ENCODE data around the gene CCL14. TPM values are rescaled to one million over a fixed set of nuclear protein-coding genes. Genes with fewer than 3 reads are reported as not detected.

Gene CCL14
- polyA plus RNA-seq, 4 donors = 5.4 to 61.9 (median 6.3) TPM

Other genes starting within 250 kb of the CCL14 start
- under 1 TPM in 2 of 4 donors, not detected in 2; 0.03 TPM for gene GAS2L2, start 233.5 kb downstream of the CCL14 start, polyA plus RNA-seq
- gene C17orf50, start 225.8 kb downstream of the CCL14 start, polyA plus RNA-seq = under 1 TPM in 1 of 4 donors, not detected in 3; 0.15 TPM
- gene MMP28, start 191.1 kb downstream of the CCL14 start, polyA plus RNA-seq = 10 to 100 TPM in 3 of 4 donors, 1 to 10 TPM in 1; 3.0 to 30.5 (median 24.0) TPM
- gene TAF15, start 177.2 kb downstream of the CCL14 start, polyA plus RNA-seq = 100 to 1,000 TPM in 3 of 4 donors, 10 to 100 TPM in 1; 70.3 to 166 (median 123) TPM
- gene HEATR9, start 117.8 kb downstream of the CCL14 start, polyA plus RNA-seq = under 1 TPM in 1 of 4 donors, not detected in 3; 0.01 TPM
- 10 to 100 TPM in 1 of 4 donors, 1 to 10 TPM in 3; 4.0 to 44.0 (median 6.3) TPM for gene CCL5, start 106.4 kb downstream of the CCL14 start, polyA plus RNA-seq
- 1 to 10 TPM in 3 of 4 donors, not detected in 1; 1.9 to 4.5 (median 4.5) TPM for gene RDM1, start 56.0 kb downstream of the CCL14 start, polyA plus RNA-seq
- gene LYZL6, start 43.0 kb downstream of the CCL14 start, polyA plus RNA-seq = under 1 TPM in 1 of 4 donors, not detected in 3; 0.04 TPM
- gene CCL16, start 5.2 kb downstream of the CCL14 start, polyA plus RNA-seq = under 1 TPM in 2 of 4 donors, not detected in 2; 0.19 to 0.21 TPM
- 10 to 100 TPM; 22.6 to 72.7 (median 53.2) TPM for gene CCL15, start 14.8 kb upstream of the CCL14 start, polyA plus RNA-seq
- 10 to 100 TPM in 1 of 4 donors, 1 to 10 TPM in 2, not detected in 1; 1.6 to 22.9 (median 1.9) TPM for gene CCL23, start 31.2 kb upstream of the CCL14 start, polyA plus RNA-seq
- 10 to 100 TPM in 1 of 4 donors, 1 to 10 TPM in 1, under 1 TPM in 2; 0.24 to 17.9 (median 1.0) TPM for gene CCL18, start 77.5 kb upstream of the CCL14 start, polyA plus RNA-seq
- gene CCL3, start 103.4 kb upstream of the CCL14 start, polyA plus RNA-seq = 1 to 10 TPM; 1.8 to 4.9 (median 3.3) TPM
- 1 to 10 TPM; 2.7 to 6.2 (median 3.5) TPM for gene CCL4, start 117.1 kb upstream of the CCL14 start, polyA plus RNA-seq
- 1 to 10 TPM; 1.8 to 6.5 (median 4.5) TPM for gene TBC1D3B, start 189.9 kb upstream of the CCL14 start, polyA plus RNA-seq
- gene CCL3L1, start 210.0 kb upstream of the CCL14 start, polyA plus RNA-seq = 1 to 10 TPM in 2 of 4 donors, under 1 TPM in 1, not detected in 1; 0.15 to 3.3 (median 1.9) TPM
- gene CCL4L2, start 224.3 kb upstream of the CCL14 start, polyA plus RNA-seq = 1 to 10 TPM in 2 of 4 donors, under 1 TPM in 1, not detected in 1; 0.43 to 5.9 (median 3.2) TPM

Measured in small intestine (tissue), 4 donors.